Measurements from ENCODE around the gene MAP7D1. TPM values are rescaled to one million over a fixed set of nuclear protein-coding genes. Genes with fewer than 3 reads are reported as not detected.

MAP7D1 gene
- total RNA-seq, 2 experiments from 2014 or later = 122 to 133 TPM

DNA sequence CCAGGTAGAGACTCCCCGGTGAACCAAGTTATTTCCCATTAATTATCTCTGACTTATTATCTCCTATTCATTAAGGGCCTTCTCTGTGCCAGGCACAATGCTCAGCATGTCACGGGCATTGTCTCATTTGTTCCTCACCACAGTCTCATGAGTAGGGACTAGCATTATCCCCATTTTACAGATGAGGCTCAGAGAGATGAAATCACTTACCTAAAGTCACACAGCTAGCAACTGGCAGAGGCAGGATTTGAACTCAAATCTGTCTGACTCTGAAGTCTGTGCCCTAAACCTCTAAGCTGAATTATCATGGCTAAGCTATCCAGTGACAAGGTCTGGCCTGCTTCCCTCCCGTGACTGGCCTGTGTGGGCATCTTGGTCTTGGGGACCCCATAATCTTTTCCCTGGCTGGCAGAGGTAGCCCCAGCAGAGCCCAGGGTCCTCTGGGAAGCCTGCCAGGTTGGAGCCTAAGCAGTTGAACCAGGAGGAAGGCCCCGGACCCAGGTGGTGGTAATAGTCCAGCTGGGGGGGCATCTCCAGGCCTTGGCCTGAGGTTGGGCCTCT lies 4.5 kb downstream of the MAP7D1 start:
- no peak for ATAC-seq
- CTCF ChIA-PET = interaction anchor here (0.7 to 5.8 kb wide), 10 partner anchors 10 to 209 kb away, joined by 3 to 65 read pairs (median 4); partner anchors contain the start of gene TRAPPC3
- no peaks in the 10 kb centered on the region for H3K9me3 Mint-ChIP-seq (ENCODE audit: low read depth)
- peaks cover 60% of the 10 kb centered on the region for H3K4me1 Mint-ChIP-seq
- peak; percentile 31 for DNase-seq
- peaks cover 46% of the 10 kb centered on the region for H3K36me3 Mint-ChIP-seq (ENCODE audit: low read depth)
- intact Hi-C loops (cut with DNase I, micrococcal nuclease) = no loop called here
- H3K27me3 Mint-ChIP-seq = no peaks in the 10 kb centered on the region
- POLR2A ChIA-PET = interaction anchor here (0.6 to 3.7 kb wide), 8 partner anchors 9 to 1317 kb away, joined by 3 to 34 read pairs (median 4); partner anchors contain the start of genes OSCP1, THRAP3 and TRAPPC3
- peak overlapping the region; percentile 94 for H3K27ac Mint-ChIP-seq
- H3K4me3 Mint-ChIP-seq = peak overlapping the region; percentile 76

DNA sequence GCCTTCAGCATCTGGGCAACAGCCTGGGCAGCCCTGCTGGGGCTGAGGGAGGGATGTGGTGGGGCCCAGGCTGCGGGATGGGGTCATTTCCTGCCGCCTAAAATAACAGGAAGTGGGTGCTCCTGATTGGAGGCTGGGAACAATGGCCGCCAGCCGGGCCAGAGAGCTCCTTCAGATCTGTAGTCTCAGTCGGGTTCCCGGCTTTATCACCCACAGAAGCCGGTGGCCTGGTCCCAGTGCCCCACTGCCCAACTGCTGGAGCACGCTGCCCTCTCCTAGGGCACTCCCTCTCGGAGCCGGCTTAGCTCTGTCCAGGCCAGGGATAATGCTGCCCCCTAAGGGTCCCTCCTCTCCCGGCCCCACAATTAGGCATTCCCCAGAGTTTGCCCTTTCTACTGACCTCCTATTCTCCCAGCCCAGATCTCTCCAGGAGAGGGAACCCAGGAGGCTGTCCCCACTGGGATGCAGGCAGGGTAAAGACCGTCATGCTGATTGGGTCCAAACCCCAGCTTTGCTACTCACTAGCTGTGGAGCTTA lies 5.1 kb downstream of the MAP7D1 start:
- POLR2A ChIA-PET = interaction anchor here (0.6 to 3.7 kb wide), 8 partner anchors 10 to 1316 kb away, joined by 3 to 34 read pairs (median 4); partner anchors contain the start of genes OSCP1, THRAP3 and TRAPPC3
- ATAC-seq = peak; percentile 59
- Mint-ChIP-seq H3K27ac (peak overlapping the region; percentile 94), H3K9me3 (ENCODE audit: low read depth) (no peaks in the 10 kb centered on the region), H3K4me3 (peak overlapping the region; percentile 76), H3K36me3 (ENCODE audit: low read depth) (peaks cover 46% of the 10 kb centered on the region), H3K27me3 (no peaks in the 10 kb centered on the region), H3K4me1 (peaks cover 62% of the 10 kb centered on the region)
- peak; percentile 86 for DNase-seq
- CTCF ChIA-PET = interaction anchor here (0.6 to 5.8 kb wide), 12 partner anchors 8 to 208 kb away, joined by 3 to 65 read pairs (median 3); partner anchors contain the start of gene TRAPPC3
- intact Hi-C loops (cut with DNase I, micrococcal nuclease) = loop anchor here in 1 of 2 experiments (1.0 kb wide), 2 partner anchors 63 to 230 kb away; partner anchors contain the start of genes AGO3 and THRAP3

DNA sequence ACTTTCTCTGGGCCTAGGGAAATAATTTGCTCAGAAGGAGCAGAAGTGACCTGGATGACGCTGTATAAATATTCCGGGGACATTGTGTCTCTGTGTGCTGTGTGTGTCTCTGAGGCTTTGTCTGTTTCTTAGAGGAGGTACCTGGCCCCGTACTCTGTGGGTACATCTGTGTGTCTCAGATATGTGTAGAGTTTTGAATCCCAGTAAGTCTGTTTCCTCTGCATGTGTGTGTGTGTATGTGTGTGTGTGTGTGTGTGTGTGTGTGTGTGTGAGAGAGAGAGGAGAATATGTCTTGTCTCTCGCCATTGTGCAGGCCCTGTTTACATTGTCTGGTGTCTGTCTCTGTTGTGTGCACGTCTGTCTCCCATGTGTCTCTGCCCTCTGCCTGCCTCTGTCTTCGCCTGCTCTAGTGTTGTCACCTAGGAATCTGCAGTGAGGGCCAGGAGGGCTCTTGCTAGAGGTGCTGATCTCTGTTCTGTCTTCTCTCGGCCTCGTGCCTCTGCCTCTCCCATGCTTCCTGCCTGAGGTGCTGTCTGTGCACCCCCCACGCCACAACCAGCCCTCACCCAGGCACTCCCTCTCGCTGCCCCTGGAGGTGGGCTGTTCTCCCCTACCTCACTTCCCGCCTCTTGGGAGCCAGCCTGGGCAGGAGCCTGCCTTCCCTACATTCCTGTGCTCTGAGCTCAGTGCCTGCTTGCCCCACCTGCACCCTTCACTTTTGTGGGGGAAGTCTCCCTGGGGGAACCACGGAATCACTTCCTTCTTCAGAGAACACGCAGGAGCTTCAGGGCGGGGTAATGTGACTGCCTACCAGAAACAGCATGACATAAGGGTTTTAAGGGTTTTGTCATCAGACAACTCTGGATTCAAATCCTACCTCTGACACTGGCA lies 5.9 kb downstream of the MAP7D1 start:
- H3K9me3 Mint-ChIP-seq (ENCODE audit: low read depth) = no peaks in the 10 kb centered on the region
- ChIA-PET POLR2A (interaction anchor here (0.8 to 2.3 kb wide), 5 partner anchors 12 to 1315 kb away, joined by 3 to 14 read pairs (median 5); partner anchors contain the start of genes THRAP3 and TRAPPC3), CTCF (interaction anchor here (0.7 to 5.8 kb wide), 11 partner anchors 9 to 207 kb away, joined by 3 to 65 read pairs (median 4); partner anchors contain the start of gene TRAPPC3)
- H3K27me3 Mint-ChIP-seq = no peaks in the 10 kb centered on the region
- peak overlapping the region; percentile 76 for H3K4me3 Mint-ChIP-seq
- intact Hi-C loops (cut with DNase I, micrococcal nuclease) = loop anchor here in 1 of 2 experiments (1.0 kb wide), 2 partner anchors 62 to 231 kb away; partner anchors contain the start of genes AGO3 and THRAP3
- peaks cover 50% of the 10 kb centered on the region for H3K36me3 Mint-ChIP-seq (ENCODE audit: low read depth)
- H3K4me1 Mint-ChIP-seq = peaks cover 69% of the 10 kb centered on the region
- peak; percentile 71 for DNase-seq
- ATAC-seq = peak; percentile 40
- peak overlapping the region; percentile 94 for H3K27ac Mint-ChIP-seq

DNA sequence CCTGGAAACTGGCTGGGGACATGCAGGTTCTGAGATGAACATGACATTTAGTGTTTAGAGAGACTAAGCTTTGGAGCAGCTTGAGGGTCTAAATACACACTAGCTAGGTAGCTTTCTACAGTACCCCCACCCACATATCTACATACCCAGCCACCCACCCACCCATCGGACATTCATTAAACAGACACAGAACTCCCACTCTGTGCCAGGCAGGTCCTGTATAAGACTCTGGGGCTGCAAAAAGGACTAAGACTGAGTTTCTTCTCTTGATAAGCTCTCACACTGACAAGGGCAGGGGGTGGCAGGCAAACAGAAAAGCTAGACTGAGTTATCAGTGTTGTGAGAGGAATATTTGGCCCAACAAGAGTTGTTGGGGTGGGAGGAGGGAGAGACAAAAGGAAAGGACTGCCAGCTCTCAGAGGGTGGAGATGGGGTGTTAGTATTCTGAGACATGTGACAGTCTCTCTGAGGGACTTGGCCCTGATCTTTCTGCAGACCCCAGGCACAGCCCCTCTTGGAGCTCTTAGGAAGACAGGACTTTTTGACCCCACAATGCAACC lies 6.8 kb downstream of the MAP7D1 start:
- Mint-ChIP-seq H3K4me3 (peak overlapping the region; percentile 76), H3K36me3 (ENCODE audit: low read depth) (peaks cover 47% of the 10 kb centered on the region), H3K9me3 (ENCODE audit: low read depth) (no peaks in the 10 kb centered on the region), H3K27me3 (no peaks in the 10 kb centered on the region), H3K27ac (peak overlapping the region; percentile 94), H3K4me1 (peaks cover 74% of the 10 kb centered on the region)
- ATAC-seq (no peak), DNase-seq (no peak)
- CTCF ChIA-PET = interaction anchor here (0.5 to 5.8 kb wide), 8 partner anchors 10 to 238 kb away, joined by 3 to 65 read pairs (median 4); partner anchors contain the start of gene TRAPPC3
- intact Hi-C loops (cut with DNase I, micrococcal nuclease) = no loop called here
- POLR2A ChIA-PET = interaction anchor here (0.8 to 2.3 kb wide), 2 partner anchors 13 to 61 kb away, joined by 5 to 10 read pairs; partner anchors contain the start of gene TRAPPC3

DNA sequence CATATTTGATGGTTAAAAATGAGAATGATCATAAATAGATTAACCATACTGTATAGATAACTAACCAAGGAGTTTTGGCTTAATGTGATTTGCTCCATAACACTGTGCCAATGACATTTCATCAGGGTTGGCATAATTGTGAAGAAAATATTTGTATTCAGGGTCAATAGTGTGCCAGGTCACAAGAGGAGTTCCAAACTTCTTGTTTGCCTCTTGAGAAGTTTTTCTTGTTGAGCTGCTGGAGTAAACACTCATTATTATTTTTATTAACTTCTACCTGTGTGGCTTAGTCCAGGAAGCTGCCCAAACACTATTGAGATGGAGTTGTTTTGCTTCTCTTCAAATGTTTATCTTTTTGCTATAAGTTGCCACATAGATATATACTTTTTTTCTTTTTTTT lies 7.5 kb downstream of the MAP7D1 start:
- ChIA-PET CTCF (interaction anchor here (0.7 to 5.8 kb wide), 4 partner anchors 13 to 60 kb away, joined by 3 to 65 read pairs (median 16); partner anchors contain the start of genes THRAP3 and TRAPPC3), POLR2A (interaction anchor here (0.9 to 2.3 kb wide), 2 partner anchors 13 to 60 kb away, joined by 7 to 10 read pairs; partner anchors contain the start of gene TRAPPC3)
- no peaks in the 10 kb centered on the region for H3K27me3 Mint-ChIP-seq
- H3K9me3 Mint-ChIP-seq (ENCODE audit: low read depth) = no peaks in the 10 kb centered on the region
- intact Hi-C loops (cut with DNase I, micrococcal nuclease) = no loop called here
- ATAC-seq = no peak
- no peak for DNase-seq
- H3K4me1 Mint-ChIP-seq = peaks cover 70% of the 10 kb centered on the region
- no peak overlapping the region for H3K4me3 Mint-ChIP-seq
- peaks cover 44% of the 10 kb centered on the region for H3K36me3 Mint-ChIP-seq (ENCODE audit: low read depth)
- H3K27ac Mint-ChIP-seq = peak overlapping the region; percentile 94

DNA sequence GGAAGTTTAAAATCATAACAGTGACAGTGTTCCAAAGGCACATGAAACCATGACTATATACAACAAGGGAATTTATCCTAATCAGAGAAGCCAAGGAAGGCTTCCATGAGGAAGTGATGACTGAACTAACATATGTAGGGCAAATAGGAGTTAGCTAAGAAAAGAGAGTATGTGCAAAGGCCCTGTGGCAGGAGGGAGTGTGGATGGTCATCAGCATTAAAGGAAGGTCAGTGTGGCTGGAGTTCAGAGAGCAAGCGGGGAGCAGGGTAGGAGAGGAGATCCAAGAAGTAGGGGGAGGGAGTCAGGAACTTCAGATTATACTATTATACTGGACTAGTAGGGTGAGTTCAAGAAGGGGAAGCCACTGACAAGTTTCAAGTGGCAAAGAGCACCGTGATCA lies 8.4 kb downstream of the MAP7D1 start:
- POLR2A ChIA-PET = interaction anchor here (1.5 kb wide), 1 partner anchor 14 kb away, joined by 3 read pairs; no protein-coding TSS in a partner anchor

DNA sequence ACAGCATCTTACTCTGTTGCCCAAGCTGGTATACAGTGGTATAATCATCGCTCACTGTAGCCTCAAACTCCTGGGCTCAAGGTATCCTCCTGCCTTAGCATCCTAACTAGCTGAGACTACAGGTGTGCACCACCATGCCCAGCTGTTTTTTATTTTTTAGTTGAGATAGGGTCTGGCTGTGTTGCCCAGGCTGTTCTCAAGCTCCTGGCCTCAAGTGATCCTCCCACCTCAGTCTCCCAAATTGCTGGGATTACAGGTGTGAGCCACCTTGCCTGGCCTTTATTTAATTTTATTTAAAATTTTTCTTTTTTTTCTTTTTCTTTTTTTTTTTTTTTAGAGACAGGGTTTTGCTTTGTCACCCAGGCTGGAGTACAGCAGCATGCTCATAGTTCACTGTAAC lies 9.2 kb downstream of the MAP7D1 start:
- POLR2A ChIA-PET = interaction anchor here (1.5 kb wide), 1 partner anchor 15 kb away, joined by 3 read pairs; no protein-coding TSS in a partner anchor
- Mint-ChIP-seq H3K4me1 (peaks cover 57% of the 10 kb centered on the region), H3K27ac (peak overlapping the region; percentile 77), H3K9me3 (ENCODE audit: low read depth) (no peaks in the 10 kb centered on the region), H3K36me3 (ENCODE audit: low read depth) (peaks cover 39% of the 10 kb centered on the region), H3K27me3 (no peaks in the 10 kb centered on the region), H3K4me3 (no peak overlapping the region)
- CTCF ChIA-PET = interaction anchor here (0.8 kb wide), 1 partner anchor 16 kb away, joined by 5 read pairs; the partner anchor contains the start of gene TRAPPC3
- intact Hi-C loops (cut with DNase I, micrococcal nuclease) = no loop called here
- no peak for DNase-seq
- ATAC-seq = no peak

More for the DNA sequence above, 8.4 kb downstream of the MAP7D1 start:
- intact Hi-C loops (cut with DNase I, micrococcal nuclease) = no loop called here
- CTCF ChIA-PET = interaction anchor here (0.6 to 5.8 kb wide), 5 partner anchors 13 to 205 kb away, joined by 3 to 65 read pairs (median 3); partner anchors contain the start of genes THRAP3 and TRAPPC3
- Mint-ChIP-seq H3K36me3 (ENCODE audit: low read depth) (peaks cover 45% of the 10 kb centered on the region), H3K4me3 (no peak overlapping the region), H3K27ac (peak overlapping the region; percentile 77), H3K4me1 (peaks cover 65% of the 10 kb centered on the region), H3K27me3 (no peaks in the 10 kb centered on the region), H3K9me3 (ENCODE audit: low read depth) (no peaks in the 10 kb centered on the region)
- ATAC-seq (no peak), DNase-seq (no peak)

DNA sequence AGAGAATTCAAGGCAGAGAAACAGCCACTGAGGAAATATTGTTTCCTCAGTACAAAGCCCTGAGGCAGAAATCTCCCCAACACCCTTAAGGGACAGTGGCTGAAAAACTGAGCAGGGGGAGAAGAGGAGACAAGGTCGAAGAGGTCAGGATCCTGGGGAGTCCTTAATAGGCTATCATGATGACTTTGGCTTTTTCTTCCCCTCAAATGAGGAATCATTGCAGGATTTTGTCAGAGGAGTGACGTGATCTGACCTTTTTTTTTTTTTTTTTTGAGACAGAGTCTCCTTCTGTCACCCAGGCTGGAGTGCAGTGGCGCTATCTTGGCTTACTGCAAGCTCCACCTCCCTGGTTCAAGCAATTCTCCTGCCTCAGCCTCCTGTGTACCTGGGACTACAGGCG lies 10.2 kb downstream of the MAP7D1 start:
- Mint-ChIP-seq H3K9me3 (ENCODE audit: low read depth) (no peaks in the 10 kb centered on the region), H3K36me3 (ENCODE audit: low read depth) (peaks cover 37% of the 10 kb centered on the region), H3K27ac (peak overlapping the region; percentile 77), H3K4me3 (no peak overlapping the region), H3K4me1 (peaks cover 51% of the 10 kb centered on the region), H3K27me3 (no peaks in the 10 kb centered on the region)
- intact Hi-C loops (cut with DNase I, micrococcal nuclease) = no loop called here
- DNase-seq (no peak), ATAC-seq (no peak)
- ChIA-PET CTCF (interaction anchor here (0.5 to 0.9 kb wide), 2 partner anchors 17 to 53 kb away, joined by 3 read pairs; no protein-coding TSS in a partner anchor), POLR2A (no interaction called here)

DNA sequence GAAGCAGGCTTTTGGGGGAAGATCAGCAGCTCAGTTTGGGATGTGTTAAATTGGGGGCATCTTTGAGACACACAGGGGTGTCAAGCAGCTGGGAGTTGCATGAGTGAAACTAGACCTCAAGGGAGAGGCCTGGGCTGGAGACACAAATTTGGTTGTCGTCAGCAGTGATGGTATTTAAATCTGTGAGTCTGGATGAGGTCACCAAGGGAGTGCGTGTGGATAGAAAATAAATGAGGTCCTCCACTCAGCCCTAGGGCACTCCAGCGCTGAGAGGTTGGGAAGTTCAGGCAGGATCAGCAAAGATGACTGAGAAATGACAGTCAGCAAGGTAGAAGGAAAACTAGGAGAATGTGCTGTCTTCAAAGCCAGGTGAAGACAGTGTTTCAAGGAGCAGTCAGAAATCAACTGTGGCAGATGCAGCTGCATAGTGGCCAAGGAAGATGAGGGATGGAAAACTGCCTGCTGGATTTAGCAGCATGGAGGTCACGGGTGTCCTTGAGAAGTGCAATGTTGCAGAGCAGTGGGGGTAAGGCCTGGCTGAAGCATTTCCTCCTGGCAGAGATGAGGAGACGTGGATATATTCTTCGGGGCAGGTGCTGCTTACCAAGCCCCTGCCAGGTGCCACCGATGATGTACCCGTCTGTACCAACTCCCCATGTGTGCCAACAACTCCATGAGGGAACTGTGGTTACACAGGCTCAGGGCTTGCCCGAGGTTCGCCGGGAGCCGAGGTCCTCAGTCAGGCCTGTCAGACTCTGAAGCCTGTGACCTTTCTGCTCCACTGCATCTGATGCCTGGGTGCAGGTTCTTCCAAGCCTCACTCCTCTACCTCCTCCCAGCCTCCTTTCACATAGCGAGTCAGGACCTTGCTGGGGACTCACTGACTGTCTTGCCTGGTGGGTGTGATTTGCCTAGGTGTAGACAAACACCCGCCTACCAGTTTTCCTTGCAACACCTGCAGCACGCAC lies 11.3 kb downstream of the MAP7D1 start:
- H3K27me3 Mint-ChIP-seq = no peaks in the 10 kb centered on the region
- H3K27ac Mint-ChIP-seq = peak overlapping the region; percentile 77
- ChIA-PET CTCF (interaction anchor here (0.9 to 1.4 kb wide), 2 partner anchors 16 to 18 kb away, joined by 3 to 4 read pairs; partner anchors contain the start of gene TRAPPC3), POLR2A (interaction anchor here (0.6 kb wide), 1 partner anchor 64 kb away, joined by 7 read pairs; no protein-coding TSS in a partner anchor)
- H3K4me3 Mint-ChIP-seq = no peak overlapping the region
- DNase-seq = no peak
- intact Hi-C loops (cut with DNase I, micrococcal nuclease) = no loop called here
- peaks cover 39% of the 10 kb centered on the region for H3K36me3 Mint-ChIP-seq (ENCODE audit: low read depth)
- no peak for ATAC-seq
- H3K4me1 Mint-ChIP-seq = peaks cover 45% of the 10 kb centered on the region
- H3K9me3 Mint-ChIP-seq (ENCODE audit: low read depth) = no peaks in the 10 kb centered on the region
